HCT116 (cell line): Measurements from ENCODE around the gene TCERG1L. TPM values are rescaled to one million over a fixed set of nuclear protein-coding genes. Genes with fewer than 3 reads are reported as not detected.

Source experiments
- ATAC-seq: fragments of 200-7000 bp; cut with Tn5 transposase; 2 replicates; pipeline ENCODE4 v1.9.1; 2020; ENCODE audit warnings: mild to moderate bottlenecking, moderate library complexity
- BruUV-seq: library from RNA; stranded (reverse); fragments of 400-500 nt; replicated peaks from 2 replicates; lab custom pipeline; 2021; lab: Mats Ljungman, UMichigan
- CTCF ChIA-PET: fragments of 300-600 bp; sonication (Branson Sonifier 250); formaldehyde crosslinking; loops from one replicate; lab custom pipeline; 2021; ENCODE audit warnings: antibody characterized with exemption; lab: Charles Lee
- POLR2A ChIA-PET: fragments of 300-600, 350-600 bp; sonication (Branson Sonifier 250); formaldehyde crosslinking; loops from one replicate; lab custom pipeline; 2021; ENCODE audit warnings: antibody characterized with exemption; lab: Charles Lee
- RAD21 ChIA-PET, 2 experiments: fragments of 300-600 bp; sonication (Branson Sonifier 250); formaldehyde crosslinking; loops; one replicate each; lab custom pipeline; 2023; ENCODE audit warnings: low total read pairs in 2 of 2; ENCODE audit not compliant: uncharacterized antibody in 2 of 2, unreplicated experiment in 2 of 2, low non-redundant PET in 1 of 2; lab: Charles Lee
- DNase-seq: peaks from one replicate; pipeline ENCODE4 v3.0.0-alpha.2; 2010; ENCODE audit warnings: low read depth, low spot score
- H2AFZ ChIP-seq: fragments of 200-600 bp; shearing (Covaris generic), sonication (generic); 2 replicates; pipeline ENCODE4 v1.6.1; 2017; ENCODE audit warnings: low read depth, mixed run types, mixed read lengths, antibody characterized with exemption, low read length; ENCODE audit not compliant: poor library complexity, severe bottlenecking
- H3K27ac ChIP-seq: 2 replicates; pipeline ENCODE4 v1.5.1; 2012; ENCODE audit warnings: low read depth, low read length
- H3K27me3 ChIP-seq: fragments of 200-600 bp; sonication (generic); 2 replicates; pipeline ENCODE4 v1.6.1; 2016; ENCODE audit warnings: mixed run types, low read length, mixed read lengths; ENCODE audit not compliant: insufficient read depth
- H3K36me3 ChIP-seq, 2 experiments: fragments of 200-500 bp in 1 of 2; fragments of 200-600 bp in 1 of 2; sonication (Bioruptor generic) in 1 of 2; sonication (generic) in 1 of 2; 2 replicates each; pipeline versions ENCODE4 v1.5.1 to v1.6.1; 2014 to 2016; ENCODE audit warnings: low read length in 2 of 2, inconsistent platforms in 1 of 2, mixed read lengths in 1 of 2, mixed run types in 1 of 2; ENCODE audit not compliant: insufficient read depth in 2 of 2, control insufficient read depth in 1 of 2
- H3K4me1 ChIP-seq, 2 experiments: fragments of 200-600 bp in 1 of 2; sonication (generic) in 1 of 2; 2 replicates each; pipeline versions ENCODE4 v1.5.1 to v1.6.1; 2012 to 2017; ENCODE audit warnings: low read length in 2 of 2, inconsistent platforms in 1 of 2, mild to moderate bottlenecking in 1 of 2, mixed read lengths in 1 of 2, mixed run types in 1 of 2, moderate library complexity in 1 of 2; ENCODE audit not compliant: insufficient read depth in 2 of 2, control insufficient read depth in 1 of 2
- H3K4me2 ChIP-seq: fragments of 200-600 bp; sonication (generic); 2 replicates; pipeline ENCODE4 v1.6.1; 2017; ENCODE audit warnings: mixed run types, low read length, mixed read lengths
- H3K4me3 ChIP-seq, 2 experiments: fragments of 200-600 bp in 1 of 2; sonication (generic) in 1 of 2; replicated peaks in 1 of 2; 2 replicates each; pipeline ENCODE4 v1.5.1; 2011 to 2016; ENCODE audit warnings: low read length in 2 of 2, control low read depth in 1 of 2, low read depth in 1 of 2, mild to moderate bottlenecking in 1 of 2, mixed read lengths in 1 of 2, mixed run types in 1 of 2
- H3K79me2 ChIP-seq: fragments of 200-600 bp; sonication (generic); 2 replicates; pipeline ENCODE4 v1.6.1; 2017; ENCODE audit warnings: mild to moderate bottlenecking, mixed run types, low read length, moderate library complexity, mixed read lengths; ENCODE audit not compliant: insufficient read depth
- H3K9ac ChIP-seq: fragments of 200-600 bp; sonication (generic); 2 replicates; pipeline ENCODE4 v1.6.1; 2016; ENCODE audit warnings: low read length, mixed read lengths
- H3K9me2 ChIP-seq: fragments of 200-600 bp; sonication (generic), shearing (Covaris generic); 2 replicates; pipeline ENCODE4 v1.6.1; 2017; ENCODE audit warnings: mixed run types, mild to moderate bottlenecking, moderate library complexity; ENCODE audit not compliant: insufficient read depth
- H3K9me3 ChIP-seq, 2 experiments: fragments of 200-500 bp in 1 of 2; fragments of 200-600 bp in 1 of 2; sonication (Bioruptor generic) in 1 of 2; sonication (generic) in 1 of 2; 2 replicates each; pipeline ENCODE4 v1.6.1; 2014 to 2017; ENCODE audit warnings: low read length in 2 of 2, mixed read lengths in 2 of 2, inconsistent platforms in 1 of 2, low read depth in 1 of 2, mild to moderate bottlenecking in 1 of 2, mixed run types in 1 of 2, moderate library complexity in 1 of 2; ENCODE audit not compliant: control insufficient read depth in 1 of 2, insufficient read depth in 1 of 2
- H4K20me1 ChIP-seq: fragments of 200-600 bp; sonication (generic), shearing (Covaris generic); 2 replicates; pipeline ENCODE4 v1.6.1; 2017; ENCODE audit warnings: mixed run types, mild to moderate bottlenecking, moderate library complexity; ENCODE audit not compliant: insufficient read depth
- CBX3 ChIP-seq: IDR thresholded peaks from 2 replicates; pipeline ENCODE4 v1.6.1; 2012; ENCODE audit warnings: low read depth
- CEBPB ChIP-seq: IDR thresholded peaks from 2 replicates; pipeline ENCODE4 v1.6.1; 2012; ENCODE audit warnings: low read depth
- EGR1 ChIP-seq: IDR thresholded peaks from 2 replicates; pipeline ENCODE4 v1.6.1; 2012; ENCODE audit warnings: low read depth
- EZH2phosphoT487 ChIP-seq: fragments of 200-600 bp; IDR thresholded peaks from 2 replicates; pipeline ENCODE4 v1.6.1; 2018; ENCODE audit warnings: antibody characterized with exemption, borderline replicate concordance
- FOSL1 ChIP-seq: IDR thresholded peaks from 2 replicates; pipeline ENCODE4 v1.6.1; 2012; ENCODE audit warnings: low read depth
- JUND ChIP-seq: IDR thresholded peaks from 2 replicates; pipeline ENCODE4 v1.6.1; 2012
- POLR2A ChIP-seq: IDR thresholded peaks from 2 replicates; pipeline ENCODE4 v1.7.0; 2011; ENCODE audit warnings: borderline replicate concordance; ENCODE audit not compliant: insufficient read depth, insufficient read length; ENCODE audit errors: extremely low read depth
- POLR2AphosphoS5 ChIP-seq: IDR thresholded peaks from 2 replicates; pipeline ENCODE4 v1.6.1; 2011; ENCODE audit warnings: mild to moderate bottlenecking, low read depth, low read length, moderate library complexity
- RAD21 ChIP-seq: IDR thresholded peaks from 2 replicates; pipeline ENCODE4 v1.6.1; 2012; ENCODE audit warnings: low read depth, mild to moderate bottlenecking
- SRF ChIP-seq: IDR thresholded peaks from 2 replicates; pipeline ENCODE4 v1.6.1; 2012; ENCODE audit warnings: low read depth
- TCF7L2 ChIP-seq: IDR thresholded peaks from 2 replicates; pipeline ENCODE4 v1.7.0; 2011; ENCODE audit warnings: borderline replicate concordance, inconsistent platforms; ENCODE audit not compliant: insufficient read depth, insufficient read length; ENCODE audit errors: extremely low read depth
- ZFX ChIP-seq: fragments of 450-650 bp; IDR thresholded peaks from 2 replicates; pipeline ENCODE4 v1.6.1; 2017
- ZNF274 ChIP-seq: fragments of 200-500 bp; sonication (Bioruptor generic); IDR thresholded peaks from 2 replicates; pipeline ENCODE4 v1.6.1; 2014; ENCODE audit warnings: mild to moderate bottlenecking, low read depth, low read length, inconsistent platforms
- intact Hi-C: fragments of 100-400 bp; cut with micrococcal nuclease; formaldehyde crosslinking; loops from 2 replicates; pipeline ENCODE4 v1.10.0; 2022
- total RNA-seq: library from RNA; stranded (reverse); gene quantifications from one replicate; pipeline ENCODE4 v1.2.1, GENCODE V29; 2021; ENCODE audit not compliant: unreplicated experiment
- TF ChIP-seq, protein P1 (sequence below): IDR thresholded peaks from 2 replicates; pipeline ENCODE4 v1.6.1; 2012
- TF ChIP-seq, protein P2 (sequence below): IDR thresholded peaks from 2 replicates; pipeline ENCODE4 v1.6.1; 2012; ENCODE audit warnings: low read depth

Gene TCERG1L
- total RNA-seq, 1 experiment from 2014 or later: not detected

DNA sequence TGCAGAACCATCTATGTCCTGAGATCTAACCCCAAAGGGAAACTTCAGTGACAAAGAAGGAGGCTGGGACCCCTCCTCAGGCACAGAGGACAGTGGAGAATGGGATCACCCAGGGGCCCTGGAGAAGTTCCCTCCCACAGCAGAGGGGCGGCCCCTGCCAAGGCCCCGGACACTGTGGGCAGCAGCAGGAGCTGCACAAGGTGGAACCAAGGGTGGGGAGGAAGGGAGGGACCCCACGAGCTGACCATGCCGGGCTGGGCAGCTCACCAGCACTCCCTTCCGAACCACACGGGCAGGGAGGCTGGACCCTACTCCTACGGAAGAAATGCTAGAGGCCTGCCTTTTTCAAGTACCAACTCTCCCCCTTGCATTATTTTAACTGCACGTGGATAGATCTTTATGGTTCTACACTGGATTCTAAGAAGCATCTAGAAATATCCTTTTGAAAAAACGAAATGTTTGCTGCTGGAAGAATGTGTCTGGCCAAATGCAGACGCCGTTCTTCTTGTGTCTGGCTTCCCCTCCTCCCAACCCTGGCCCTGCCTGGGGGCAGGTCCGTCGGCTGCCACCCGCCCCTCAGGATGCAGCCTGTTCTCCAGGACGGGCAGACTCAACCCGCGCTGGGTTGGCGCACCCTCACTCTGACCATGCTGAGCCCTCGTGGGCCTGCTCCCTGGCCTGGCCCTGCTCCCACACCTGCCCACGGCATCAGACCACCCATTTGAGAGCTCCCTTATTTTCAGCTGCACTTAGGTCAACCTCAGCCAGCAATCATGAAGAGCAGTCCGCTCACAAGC is 193.9 kb downstream of the TCERG1L start:
- DNase-seq: no peak
- ChIA-PET POLR2A (no interaction called here), RAD21 (no interaction called here), CTCF (no interaction called here)
- no peak overlapping the region for H3K27ac ChIP-seq
- intact Hi-C loops: no loop called here
- no TSS peak for BruUV-seq
- H4K20me1 ChIP-seq: no peaks in the 10 kb centered on the region
- H3K36me3 ChIP-seq: no peaks in the 10 kb centered on the region
- no peak overlapping the region for H3K4me3 ChIP-seq
- H3K27me3 ChIP-seq: no peaks in the 10 kb centered on the region
- no peak overlapping the region for H3K9ac ChIP-seq
- H3K4me2 ChIP-seq: no peak overlapping the region
- no peak for ATAC-seq
- no peaks in the 10 kb centered on the region for H3K9me2 ChIP-seq
- no peak for TF ChIP-seq POLR2AphosphoS5
- TF ChIP-seq JUND: no peak
- H3K9me3 ChIP-seq: no peaks in the 10 kb centered on the region
- H2AFZ ChIP-seq: no peak overlapping the region
- H3K4me1 ChIP-seq: no peaks in the 10 kb centered on the region
- no peaks in the 10 kb centered on the region for H3K79me2 ChIP-seq

DNA sequence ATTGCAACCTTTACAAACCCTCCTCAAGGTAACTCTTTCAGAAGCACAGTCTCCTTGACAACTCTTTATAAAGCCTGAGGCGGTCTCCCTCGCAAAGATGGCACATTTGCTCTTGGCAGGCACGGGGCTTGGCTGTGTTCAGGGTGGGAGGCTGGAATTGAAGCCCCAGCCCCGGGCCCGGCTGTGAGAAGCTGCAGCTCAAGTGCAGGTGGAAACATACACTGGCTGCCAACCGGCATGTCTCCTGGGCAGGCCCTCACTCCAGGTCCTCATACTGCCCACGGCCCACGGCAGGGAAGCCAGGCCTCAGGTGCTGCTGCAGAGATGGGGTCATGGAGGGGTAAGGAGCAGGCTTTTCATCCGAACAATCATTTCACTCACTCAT is 194.5 kb downstream of the TCERG1L start:
- RAD21 ChIA-PET: no interaction called here
- H3K9me2 ChIP-seq: no peaks in the 10 kb centered on the region
- no peaks in the 10 kb centered on the region for H3K4me1 ChIP-seq
- H3K79me2 ChIP-seq: no peaks in the 10 kb centered on the region
- no peak overlapping the region for H3K4me3 ChIP-seq
- CTCF ChIA-PET: no interaction called here
- H3K4me2 ChIP-seq: no peak overlapping the region
- POLR2A ChIA-PET: no interaction called here
- H2AFZ ChIP-seq: no peak overlapping the region
- TF ChIP-seq JUND (no peak), CBX3 (no peak), ZNF274 (no peak), EZH2phosphoT487 (no peak), CEBPB (no peak), SRF (no peak), RAD21 (no peak), TCF7L2 (no peak), FOSL1 (no peak), POLR2AphosphoS5 (no peak), ZFX (no peak), POLR2A (no peak), EGR1 (no peak)
- TF ChIP-seq, protein P1, sequence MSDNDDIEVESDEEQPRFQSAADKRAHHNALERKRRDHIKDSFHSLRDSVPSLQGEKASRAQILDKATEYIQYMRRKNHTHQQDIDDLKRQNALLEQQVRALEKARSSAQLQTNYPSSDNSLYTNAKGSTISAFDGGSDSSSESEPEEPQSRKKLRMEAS: no peak
- TF ChIP-seq, protein P2, sequence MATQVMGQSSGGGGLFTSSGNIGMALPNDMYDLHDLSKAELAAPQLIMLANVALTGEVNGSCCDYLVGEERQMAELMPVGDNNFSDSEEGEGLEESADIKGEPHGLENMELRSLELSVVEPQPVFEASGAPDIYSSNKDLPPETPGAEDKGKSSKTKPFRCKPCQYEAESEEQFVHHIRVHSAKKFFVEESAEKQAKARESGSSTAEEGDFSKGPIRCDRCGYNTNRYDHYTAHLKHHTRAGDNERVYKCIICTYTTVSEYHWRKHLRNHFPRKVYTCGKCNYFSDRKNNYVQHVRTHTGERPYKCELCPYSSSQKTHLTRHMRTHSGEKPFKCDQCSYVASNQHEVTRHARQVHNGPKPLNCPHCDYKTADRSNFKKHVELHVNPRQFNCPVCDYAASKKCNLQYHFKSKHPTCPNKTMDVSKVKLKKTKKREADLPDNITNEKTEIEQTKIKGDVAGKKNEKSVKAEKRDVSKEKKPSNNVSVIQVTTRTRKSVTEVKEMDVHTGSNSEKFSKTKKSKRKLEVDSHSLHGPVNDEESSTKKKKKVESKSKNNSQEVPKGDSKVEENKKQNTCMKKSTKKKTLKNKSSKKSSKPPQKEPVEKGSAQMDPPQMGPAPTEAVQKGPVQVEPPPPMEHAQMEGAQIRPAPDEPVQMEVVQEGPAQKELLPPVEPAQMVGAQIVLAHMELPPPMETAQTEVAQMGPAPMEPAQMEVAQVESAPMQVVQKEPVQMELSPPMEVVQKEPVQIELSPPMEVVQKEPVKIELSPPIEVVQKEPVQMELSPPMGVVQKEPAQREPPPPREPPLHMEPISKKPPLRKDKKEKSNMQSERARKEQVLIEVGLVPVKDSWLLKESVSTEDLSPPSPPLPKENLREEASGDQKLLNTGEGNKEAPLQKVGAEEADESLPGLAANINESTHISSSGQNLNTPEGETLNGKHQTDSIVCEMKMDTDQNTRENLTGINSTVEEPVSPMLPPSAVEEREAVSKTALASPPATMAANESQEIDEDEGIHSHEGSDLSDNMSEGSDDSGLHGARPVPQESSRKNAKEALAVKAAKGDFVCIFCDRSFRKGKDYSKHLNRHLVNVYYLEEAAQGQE: no peak
- BruUV-seq: no TSS peak
- H3K27ac ChIP-seq: no peak overlapping the region
- H3K27me3 ChIP-seq: no peaks in the 10 kb centered on the region
- no peaks in the 10 kb centered on the region for H3K36me3 ChIP-seq
- no peak for DNase-seq
- H3K9me3 ChIP-seq: no peaks in the 10 kb centered on the region
- no peak overlapping the region for H3K9ac ChIP-seq
- H4K20me1 ChIP-seq: no peaks in the 10 kb centered on the region
- no peak for ATAC-seq
- intact Hi-C loops: no loop called here
